Natural killer cell (primary cell): ENCODE results near the gene TMEM167A. TPM values are rescaled to one million over a fixed set of nuclear protein-coding genes. Genes with fewer than 3 reads are reported as not detected.

Experiments used
- ATAC-seq, 3 donors: fragments of 150-1000 bp in 2 of 3; fragments of 200-7000 bp in 1 of 3; cut with Tn5 transposase; 1 replicate in 1 of 3; 2 replicates in 2 of 3; pipeline ENCODE4 v1.10.0; 2021; ENCODE audit warnings: mild to moderate bottlenecking in 2 of 3, moderate library complexity in 2 of 3
- DNase-seq, 2 donors: peaks; one replicate each; pipeline versions ENCODE4 v3.0.0 to v3.0.0-alpha.2; 2013 to 2021; ENCODE audit warnings: mixed read lengths in 1 of 2
- H3K27ac ChIP-seq: one replicate; pipeline ENCODE4 v1.5.1; 2013; ENCODE audit warnings: mild to moderate bottlenecking, low read length
- H3K27me3 ChIP-seq: one replicate; pipeline ENCODE4 v1.6.1; 2013; ENCODE audit warnings: low read length; ENCODE audit not compliant: control insufficient read depth, insufficient read depth
- H3K36me3 ChIP-seq: one replicate; pipeline ENCODE4 v1.6.1; 2013; ENCODE audit warnings: low read length; ENCODE audit not compliant: control insufficient read depth, insufficient read depth
- H3K4me1 ChIP-seq: one replicate; pipeline ENCODE4 v1.6.1; 2013; ENCODE audit warnings: low read length; ENCODE audit not compliant: control insufficient read depth, insufficient read depth
- H3K4me3 ChIP-seq: one replicate; pipeline ENCODE4 v1.5.1; 2013; ENCODE audit warnings: low read length
- H3K9me3 ChIP-seq: one replicate; pipeline ENCODE4 v1.6.1; 2013; ENCODE audit warnings: low read length; ENCODE audit not compliant: control insufficient read depth, insufficient read depth
- H3K27ac Mint-ChIP-seq, 2 donors: one replicate each; pipeline ENCODE4 v1.8.0; 2022; ENCODE audit warnings: mild to moderate bottlenecking in 2 of 2, mixed read lengths in 2 of 2, moderate library complexity in 1 of 2
- H3K27me3 Mint-ChIP-seq, 2 donors: one replicate each; pipeline ENCODE4 v1.8.0; 2022; ENCODE audit warnings: low read depth in 2 of 2, mixed read lengths in 2 of 2
- H3K36me3 Mint-ChIP-seq: one replicate; pipeline ENCODE4 v1.8.0; 2022; ENCODE audit warnings: mixed read lengths
- H3K4me1 Mint-ChIP-seq, 2 donors: one replicate each; pipeline ENCODE4 v1.8.0; 2022; ENCODE audit warnings: mixed read lengths in 2 of 2
- H3K4me3 Mint-ChIP-seq: one replicate; pipeline ENCODE4 v1.8.0; 2022; ENCODE audit warnings: mild to moderate bottlenecking, moderate library complexity, mixed read lengths
- H3K9me3 Mint-ChIP-seq, 2 donors: one replicate each; pipeline ENCODE4 v1.8.0; 2022; ENCODE audit warnings: mixed read lengths in 2 of 2
- CTCF ChIP-seq: fragments of 200-600 bp; IDR thresholded peaks from one replicate; pipeline ENCODE4 v1.8.0; 2022; ENCODE audit warnings: antibody characterized with exemption
- WGBS: methylation state at CpG from one replicate; pipeline ENCODE4 v1.1.7; 2013; ENCODE audit warnings: missing lambda C conversion rate; ENCODE audit not compliant: insufficient coverage; 5-methylcytosine and 5-hydroxymethylcytosine counted together
- intact Hi-C: fragments of 100-400 bp; cut with micrococcal nuclease; formaldehyde crosslinking; loops from one replicate; pipeline ENCODE4 v1.14.2; 2022
- total RNA-seq, 4 donors: library from RNA; stranded (reverse); fragments of 120-200 nt in 1 of 4; gene quantifications; one replicate each; pipeline versions ENCODE4 v1.2.3 to v1.2.4, GENCODE V29; 2013 to 2022

The TMEM167A gene
- total RNA-seq, 3 donors from 2014 or later (not counting 1 experiment from before 2014, with no cell fraction given), result 42.0 to 45.3 (median 44.2) TPM

GRCh38 chr5:83034036-83034435 lies 43.2 kb downstream of the TMEM167A start:
- H3K27me3 Mint-ChIP-seq, result peaks cover 0 to 10% of the 10 kb centered on the region in 2 donors
- Histone ChIP-seq H3K9me3 (no peaks in the 10 kb centered on the region), H3K4me3 (no peak overlapping the region), H3K36me3 (no peaks in the 10 kb centered on the region), H3K27me3 (no peaks in the 10 kb centered on the region), H3K27ac (no peak overlapping the region), H3K4me1 (no peaks in the 10 kb centered on the region)
- H3K27ac Mint-ChIP-seq, result no peak overlapping the region
- no peak overlapping the region for H3K4me3 Mint-ChIP-seq
- no peaks in the 10 kb centered on the region for H3K36me3 Mint-ChIP-seq
- H3K9me3 Mint-ChIP-seq, result no peaks in the 10 kb centered on the region
- ATAC-seq (no peak), DNase-seq (no peak)
- no peaks in the 10 kb centered on the region for H3K4me1 Mint-ChIP-seq
- intact Hi-C loops, result no loop called here
- WGBS, result 64% methylated on average over 3 of the region's 3 CpGs
- no peak for TF ChIP-seq CTCF

DNA sequence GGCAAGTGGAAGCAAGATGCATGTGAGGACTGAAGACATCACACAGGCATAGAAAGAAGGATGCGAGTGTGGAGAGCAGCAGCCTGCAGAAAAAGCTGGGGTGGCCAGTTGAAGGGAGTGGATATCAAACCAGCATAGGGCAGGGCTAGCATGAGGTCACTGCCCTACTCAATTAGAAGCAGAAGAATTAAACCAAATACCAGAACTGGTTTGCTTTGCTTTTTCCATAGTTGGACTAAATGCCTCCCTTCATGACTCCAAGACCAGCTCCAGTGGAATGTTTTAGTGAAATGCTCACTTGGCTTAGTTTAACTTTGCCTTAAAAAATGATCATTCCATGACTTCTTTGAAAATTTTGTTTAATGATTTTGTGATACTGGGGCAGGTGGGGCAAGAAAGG lies 45.8 kb downstream of the TMEM167A start:
- no peak overlapping the region for H3K27ac ChIP-seq
- TF ChIP-seq CTCF, result no peak
- Mint-ChIP-seq H3K36me3 (no peaks in the 10 kb centered on the region), H3K27ac (no peak overlapping the region), H3K4me1 (no peaks in the 10 kb centered on the region), H3K27me3 (peaks cover 0 to 15% of the 10 kb centered on the region in 2 donors), H3K4me3 (no peak overlapping the region), H3K9me3 (no peaks in the 10 kb centered on the region)
- H3K4me1 ChIP-seq, result no peaks in the 10 kb centered on the region
- DNase-seq (no peak), ATAC-seq (no peak)
- 93% methylated on average over 1 of the region's 1 CpG for WGBS
- H3K36me3 ChIP-seq, result no peaks in the 10 kb centered on the region
- no peaks in the 10 kb centered on the region for H3K9me3 ChIP-seq
- H3K4me3 ChIP-seq, result no peak overlapping the region
- H3K27me3 ChIP-seq, result no peaks in the 10 kb centered on the region
- intact Hi-C loops, result no loop called here

- Histone ChIP-seq H3K36me3 (no peaks in the 10 kb centered on the region), H3K27me3 (no peaks in the 10 kb centered on the region), H3K27ac (no peak overlapping the region), H3K9me3 (no peaks in the 10 kb centered on the region), H3K4me1 (no peaks in the 10 kb centered on the region), H3K4me3 (no peak overlapping the region)
- Mint-ChIP-seq H3K27me3 (peaks cover 3 to 13% of the 10 kb centered on the region in 2 donors), H3K4me3 (no peak overlapping the region), H3K36me3 (no peaks in the 10 kb centered on the region), H3K9me3 (no peaks in the 10 kb centered on the region), H3K4me1 (no peaks in the 10 kb centered on the region), H3K27ac (no peak overlapping the region)
- ATAC-seq (no peak), DNase-seq (no peak)
- 98% methylated on average over 2 of the region's 2 CpGs for WGBS
- intact Hi-C loops, result no loop called here
- TF ChIP-seq CTCF, result no peak
These were observed 47.3 kb downstream of the TMEM167A start for GRCh38 chr5:83029912-83030311.

- Mint-ChIP-seq H3K4me3 (no peak overlapping the region), H3K27ac (no peak overlapping the region), H3K36me3 (no peaks in the 10 kb centered on the region), H3K4me1 (no peaks in the 10 kb centered on the region), H3K27me3 (peaks cover 3 to 5% of the 10 kb centered on the region in 2 donors), H3K9me3 (no peaks in the 10 kb centered on the region)
- intact Hi-C loops, result no loop called here
- H3K27me3 ChIP-seq, result no peaks in the 10 kb centered on the region
- H3K4me3 ChIP-seq, result no peak overlapping the region
- WGBS, result 59% methylated on average over 4 of the region's 4 CpGs
- DNase-seq, result no peak
- H3K36me3 ChIP-seq, result no peaks in the 10 kb centered on the region
- no peak overlapping the region for H3K27ac ChIP-seq
- TF ChIP-seq CTCF, result no peak
- no peaks in the 10 kb centered on the region for H3K9me3 ChIP-seq
- H3K4me1 ChIP-seq, result no peaks in the 10 kb centered on the region
- ATAC-seq, result no peak
These were observed 50.1 kb downstream of the TMEM167A start for GRCh38 chr5:83026930-83027687.
